Natural killer cell (primary cell): ENCODE results near the gene TPM1. TPM values are rescaled to one million over a fixed set of nuclear protein-coding genes. Genes with fewer than 3 reads are reported as not detected.

Experiments used
- ATAC-seq, 3 donors: fragments of 150-1000 bp in 2 of 3; fragments of 200-7000 bp in 1 of 3; cut with Tn5 transposase; 1 replicate in 1 of 3; 2 replicates in 2 of 3; pipeline ENCODE4 v1.10.0; 2021; ENCODE audit warnings: mild to moderate bottlenecking in 2 of 3, moderate library complexity in 2 of 3
- DNase-seq, 2 donors: peaks; one replicate each; pipeline versions ENCODE4 v3.0.0 to v3.0.0-alpha.2; 2013 to 2021; ENCODE audit warnings: mixed read lengths in 1 of 2
- H3K27ac ChIP-seq: one replicate; pipeline ENCODE4 v1.5.1; 2013; ENCODE audit warnings: mild to moderate bottlenecking, low read length
- H3K27me3 ChIP-seq: one replicate; pipeline ENCODE4 v1.6.1; 2013; ENCODE audit warnings: low read length; ENCODE audit not compliant: control insufficient read depth, insufficient read depth
- H3K36me3 ChIP-seq: one replicate; pipeline ENCODE4 v1.6.1; 2013; ENCODE audit warnings: low read length; ENCODE audit not compliant: control insufficient read depth, insufficient read depth
- H3K4me1 ChIP-seq: one replicate; pipeline ENCODE4 v1.6.1; 2013; ENCODE audit warnings: low read length; ENCODE audit not compliant: control insufficient read depth, insufficient read depth
- H3K4me3 ChIP-seq: one replicate; pipeline ENCODE4 v1.5.1; 2013; ENCODE audit warnings: low read length
- H3K9me3 ChIP-seq: one replicate; pipeline ENCODE4 v1.6.1; 2013; ENCODE audit warnings: low read length; ENCODE audit not compliant: control insufficient read depth, insufficient read depth
- H3K27ac Mint-ChIP-seq, 2 donors: one replicate each; pipeline ENCODE4 v1.8.0; 2022; ENCODE audit warnings: mild to moderate bottlenecking in 2 of 2, mixed read lengths in 2 of 2, moderate library complexity in 1 of 2
- H3K27me3 Mint-ChIP-seq, 2 donors: one replicate each; pipeline ENCODE4 v1.8.0; 2022; ENCODE audit warnings: low read depth in 2 of 2, mixed read lengths in 2 of 2
- H3K36me3 Mint-ChIP-seq: one replicate; pipeline ENCODE4 v1.8.0; 2022; ENCODE audit warnings: mixed read lengths
- H3K4me1 Mint-ChIP-seq, 2 donors: one replicate each; pipeline ENCODE4 v1.8.0; 2022; ENCODE audit warnings: mixed read lengths in 2 of 2
- H3K4me3 Mint-ChIP-seq: one replicate; pipeline ENCODE4 v1.8.0; 2022; ENCODE audit warnings: mild to moderate bottlenecking, moderate library complexity, mixed read lengths
- H3K9me3 Mint-ChIP-seq, 2 donors: one replicate each; pipeline ENCODE4 v1.8.0; 2022; ENCODE audit warnings: mixed read lengths in 2 of 2
- WGBS: methylation state at CpG from one replicate; pipeline ENCODE4 v1.1.7; 2013; ENCODE audit warnings: missing lambda C conversion rate; ENCODE audit not compliant: insufficient coverage; 5-methylcytosine and 5-hydroxymethylcytosine counted together
- intact Hi-C: fragments of 100-400 bp; cut with micrococcal nuclease; formaldehyde crosslinking; loops from one replicate; pipeline ENCODE4 v1.14.2; 2022
- total RNA-seq, 4 donors: library from RNA; stranded (reverse); fragments of 120-200 nt in 1 of 4; gene quantifications; one replicate each; pipeline versions ENCODE4 v1.2.3 to v1.2.4, GENCODE V29; 2013 to 2022
- TF ChIP-seq, protein P1 (sequence below): fragments of 200-600 bp; IDR thresholded peaks from one replicate; pipeline ENCODE4 v1.8.0; 2022; ENCODE audit warnings: antibody characterized with exemption

Gene TPM1
- total RNA-seq, 3 donors from 2014 or later (not counting 1 experiment from before 2014, with no cell fraction given): 21.5 to 33.0 (median 25.6) TPM

DNA sequence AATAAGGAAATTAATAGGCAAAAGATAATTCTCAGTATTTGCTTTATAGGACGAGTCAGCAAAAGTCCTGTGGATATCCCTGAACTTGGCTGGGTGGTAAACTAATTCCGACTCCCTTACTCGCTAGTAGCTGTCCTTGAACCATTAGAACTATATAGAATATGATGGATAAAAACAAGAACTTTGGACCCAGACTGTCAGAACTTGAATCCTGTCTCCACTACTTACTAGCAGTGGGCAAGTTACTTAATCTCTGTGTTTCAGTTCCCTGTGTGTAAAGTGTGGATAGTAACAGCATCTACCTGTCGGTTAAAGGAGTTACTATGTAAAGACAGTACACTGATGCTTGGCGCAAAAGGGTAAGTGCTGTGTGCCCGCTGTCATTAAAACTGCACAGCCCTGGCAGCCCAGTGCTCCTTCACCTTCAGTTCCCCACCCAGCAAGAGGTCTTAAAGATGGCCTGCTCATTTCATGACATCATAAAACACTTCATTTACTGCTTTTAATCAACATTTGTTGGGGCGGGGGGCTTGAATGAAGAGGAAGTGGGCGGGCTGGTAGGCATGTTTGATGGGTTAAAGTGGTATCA is 7.3 kb downstream of the TPM1 start:
- no peaks in the 10 kb centered on the region for H3K9me3 ChIP-seq
- TF ChIP-seq, protein P1, sequence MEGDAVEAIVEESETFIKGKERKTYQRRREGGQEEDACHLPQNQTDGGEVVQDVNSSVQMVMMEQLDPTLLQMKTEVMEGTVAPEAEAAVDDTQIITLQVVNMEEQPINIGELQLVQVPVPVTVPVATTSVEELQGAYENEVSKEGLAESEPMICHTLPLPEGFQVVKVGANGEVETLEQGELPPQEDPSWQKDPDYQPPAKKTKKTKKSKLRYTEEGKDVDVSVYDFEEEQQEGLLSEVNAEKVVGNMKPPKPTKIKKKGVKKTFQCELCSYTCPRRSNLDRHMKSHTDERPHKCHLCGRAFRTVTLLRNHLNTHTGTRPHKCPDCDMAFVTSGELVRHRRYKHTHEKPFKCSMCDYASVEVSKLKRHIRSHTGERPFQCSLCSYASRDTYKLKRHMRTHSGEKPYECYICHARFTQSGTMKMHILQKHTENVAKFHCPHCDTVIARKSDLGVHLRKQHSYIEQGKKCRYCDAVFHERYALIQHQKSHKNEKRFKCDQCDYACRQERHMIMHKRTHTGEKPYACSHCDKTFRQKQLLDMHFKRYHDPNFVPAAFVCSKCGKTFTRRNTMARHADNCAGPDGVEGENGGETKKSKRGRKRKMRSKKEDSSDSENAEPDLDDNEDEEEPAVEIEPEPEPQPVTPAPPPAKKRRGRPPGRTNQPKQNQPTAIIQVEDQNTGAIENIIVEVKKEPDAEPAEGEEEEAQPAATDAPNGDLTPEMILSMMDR: no peak
- H3K4me1 Mint-ChIP-seq: peaks cover 36 to 38% of the 10 kb centered on the region in 2 donors
- H3K27ac ChIP-seq: no peak overlapping the region
- H3K4me1 ChIP-seq: peaks cover 12% of the 10 kb centered on the region
- no peaks in the 10 kb centered on the region for H3K36me3 ChIP-seq
- no peaks in the 10 kb centered on the region for H3K36me3 Mint-ChIP-seq
- H3K9me3 Mint-ChIP-seq: no peaks in the 10 kb centered on the region
- H3K27me3 ChIP-seq: peaks cover 20% of the 10 kb centered on the region
- DNase-seq: no peak
- no peak overlapping the region for H3K4me3 ChIP-seq
- H3K27me3 Mint-ChIP-seq: peaks cover 22 to 26% of the 10 kb centered on the region in 2 donors
- intact Hi-C loops: loop anchor here (2.0 to 10.0 kb wide), 2 partner anchors 107 to 235 kb away; partner anchors contain the start of gene RPS27L
- H3K4me3 Mint-ChIP-seq: peak overlapping the region; percentile 96
- WGBS: 90% methylated on average over 8 of the region's 8 CpGs
- peak overlapping the region; percentile 77 to 85 for H3K27ac Mint-ChIP-seq
- no peak for ATAC-seq

DNA sequence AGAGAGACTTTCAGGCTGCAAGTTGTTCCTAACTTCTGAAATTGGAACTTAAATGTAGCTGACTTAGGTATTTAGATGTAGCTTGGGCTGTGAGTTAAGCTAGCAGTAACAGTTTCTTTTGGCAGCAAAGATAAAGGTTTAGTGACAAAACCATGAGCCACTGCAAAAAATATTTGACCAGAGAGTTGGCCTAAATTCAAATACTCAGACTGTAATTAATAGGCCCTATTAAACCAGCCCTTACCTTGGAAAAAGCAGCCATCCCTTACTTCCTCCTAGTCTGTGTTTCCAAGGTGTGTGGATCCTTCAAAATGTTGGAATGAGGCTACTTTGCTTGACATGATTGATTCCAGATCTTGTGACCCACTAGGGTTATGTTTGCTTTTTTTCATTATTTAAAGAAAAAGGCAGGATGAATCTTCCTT is 8.2 kb downstream of the TPM1 start:
- Histone ChIP-seq H3K36me3 (no peaks in the 10 kb centered on the region), H3K9me3 (no peaks in the 10 kb centered on the region), H3K27me3 (peaks cover 13% of the 10 kb centered on the region), H3K4me1 (peaks cover 12% of the 10 kb centered on the region), H3K27ac (no peak overlapping the region), H3K4me3 (no peak overlapping the region)
- intact Hi-C loops: no loop called here
- no peak for DNase-seq
- H3K4me1 Mint-ChIP-seq: peaks cover 40 to 42% of the 10 kb centered on the region in 2 donors
- H3K36me3 Mint-ChIP-seq: no peaks in the 10 kb centered on the region
- no peak for ATAC-seq
- peak overlapping the region; percentile 22 for H3K4me3 Mint-ChIP-seq
- no peak overlapping the region for H3K27ac Mint-ChIP-seq
- TF ChIP-seq, protein P1: no peak
- no peaks in the 10 kb centered on the region for H3K9me3 Mint-ChIP-seq
- H3K27me3 Mint-ChIP-seq: peaks cover 14 to 18% of the 10 kb centered on the region in 2 donors

DNA sequence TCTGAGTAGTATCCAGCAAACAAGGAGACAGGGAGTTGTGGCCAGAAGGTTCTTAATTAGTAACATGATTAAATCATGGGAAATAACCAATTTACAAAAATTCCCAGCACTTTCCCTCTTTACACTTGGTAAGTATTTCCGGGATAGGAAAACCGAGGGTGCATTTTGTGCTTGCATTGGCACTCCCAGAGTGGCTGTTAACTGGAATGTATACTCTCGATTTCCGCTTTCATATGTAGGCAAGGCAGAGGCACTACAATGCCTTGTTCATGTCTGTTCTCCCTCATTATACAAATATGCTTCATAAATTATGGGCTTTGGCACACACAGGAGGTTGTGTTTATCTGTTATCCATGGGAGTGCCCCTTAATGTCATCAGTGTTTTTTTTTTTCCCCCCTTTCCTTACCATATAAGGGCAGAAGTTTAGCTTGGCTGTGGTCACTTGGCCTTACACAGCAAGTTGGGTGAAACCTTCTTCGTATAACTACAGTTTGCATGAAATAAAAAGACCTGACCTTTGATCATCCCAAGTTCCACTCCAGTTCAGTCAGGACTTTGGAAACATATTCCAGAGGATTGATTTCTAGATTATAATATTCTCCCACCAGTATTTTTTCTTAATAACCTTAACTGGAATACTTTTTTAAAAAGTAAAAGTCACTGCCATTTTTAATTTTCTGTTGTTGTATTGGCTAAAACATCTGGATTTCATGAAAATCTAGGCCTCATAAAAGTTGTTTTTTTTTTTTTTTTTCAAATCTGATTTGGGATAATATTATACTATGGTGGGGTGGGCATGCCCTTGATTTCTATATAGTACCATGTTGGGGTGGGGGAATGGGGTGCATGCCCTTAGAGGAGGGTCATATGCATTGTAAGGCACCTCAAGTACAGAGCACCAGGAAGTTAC is 8.9 kb downstream of the TPM1 start:
- H3K36me3 Mint-ChIP-seq: no peaks in the 10 kb centered on the region
- no peak overlapping the region for H3K27ac ChIP-seq
- H3K9me3 ChIP-seq: no peaks in the 10 kb centered on the region
- H3K4me3 ChIP-seq: no peak overlapping the region
- peaks cover 8 to 12% of the 10 kb centered on the region in 2 donors for H3K27me3 Mint-ChIP-seq
- H3K27ac Mint-ChIP-seq: no peak overlapping the region
- peaks cover 12% of the 10 kb centered on the region for H3K4me1 ChIP-seq
- no peak for DNase-seq
- H3K27me3 ChIP-seq: peaks cover 7% of the 10 kb centered on the region
- TF ChIP-seq, protein P1: no peak
- no peak for ATAC-seq
- peaks cover 42 to 43% of the 10 kb centered on the region in 2 donors for H3K4me1 Mint-ChIP-seq
- 92% methylated on average over 5 of the region's 5 CpGs for WGBS
- H3K4me3 Mint-ChIP-seq: peak overlapping the region; percentile 25
- H3K9me3 Mint-ChIP-seq: no peaks in the 10 kb centered on the region
- intact Hi-C loops: no loop called here
- no peaks in the 10 kb centered on the region for H3K36me3 ChIP-seq
